Parathyroid adenoma (tissue), 2 donors: ENCODE data around the gene PLA2G2F.

ENCODE experiments used
- H2AFZ ChIP-seq: fragments of 300-600 bp; sonication (generic); one replicate; pipeline ENCODE4 v1.7.0; 2017; ENCODE audit warnings: antibody characterized with exemption, mild to moderate bottlenecking
- H3K27ac ChIP-seq: fragments of 300-600 bp; sonication (generic); one replicate; pipeline ENCODE4 v1.7.0; 2017
- H3K27me3 ChIP-seq: fragments of 300-600 bp; sonication (generic); one replicate; pipeline ENCODE4 v1.7.0; 2017; ENCODE audit warnings: low read length; ENCODE audit not compliant: control insufficient read depth, insufficient read depth
- H3K36me3 ChIP-seq: fragments of 300-600 bp; sonication (generic); one replicate; pipeline ENCODE4 v1.7.0; 2017; ENCODE audit warnings: low read length; ENCODE audit not compliant: control insufficient read depth, insufficient read depth
- H3K4me1 ChIP-seq: fragments of 300-600 bp; sonication (generic); one replicate; pipeline ENCODE4 v1.7.0; 2017; ENCODE audit warnings: control low read depth
- H3K4me2 ChIP-seq: fragments of 300-600 bp; sonication (generic); one replicate; pipeline ENCODE4 v1.7.0; 2017; ENCODE audit warnings: low read length
- H3K4me3 ChIP-seq: fragments of 300-600 bp; sonication (generic); one replicate; pipeline ENCODE4 v1.7.0; 2017; ENCODE audit warnings: low read depth, low read length
- H3K79me2 ChIP-seq: fragments of 300-600 bp; sonication (generic); one replicate; pipeline ENCODE4 v1.7.0; 2017; ENCODE audit warnings: control low read depth
- H3K9ac ChIP-seq: fragments of 300-600 bp; sonication (generic); one replicate; pipeline ENCODE4 v1.7.0; 2017; ENCODE audit warnings: mild to moderate bottlenecking
- H3K9me3 ChIP-seq: fragments of 300-600 bp; sonication (generic); one replicate; pipeline ENCODE4 v1.7.0; 2017; ENCODE audit warnings: low read length; ENCODE audit not compliant: control insufficient read depth
- CTCF ChIP-seq: fragments of 300-600 bp; sonication (generic); IDR thresholded peaks from one replicate; pipeline ENCODE4 v1.7.0; 2017; ENCODE audit warnings: antibody characterized with exemption, mild to moderate bottlenecking
- donor health status: primary hyperparathyroidism.

Gene PLA2G2F

GRCh38 chr1:20174937-20175666 is 36.0 kb downstream of the PLA2G2F start:
- Histone ChIP-seq H3K27me3 (no peaks in the 10 kb centered on the region), H3K27ac (no peak overlapping the region), H3K4me1 (no peaks in the 10 kb centered on the region), H3K36me3 (no peaks in the 10 kb centered on the region), H3K4me3 (no peak overlapping the region), H3K79me2 (no peaks in the 10 kb centered on the region), H3K4me2 (no peak overlapping the region), H2AFZ (no peak overlapping the region), H3K9me3 (no peaks in the 10 kb centered on the region), H3K9ac (no peak overlapping the region)
- TF ChIP-seq CTCF: no peak

- no peak overlapping the region for H3K4me3 ChIP-seq
- H3K36me3 ChIP-seq: no peaks in the 10 kb centered on the region
- H3K27ac ChIP-seq: no peak overlapping the region
- no peaks in the 10 kb centered on the region for H3K9me3 ChIP-seq
- H3K9ac ChIP-seq: no peak overlapping the region
- H3K4me1 ChIP-seq: no peaks in the 10 kb centered on the region
- H3K79me2 ChIP-seq: no peaks in the 10 kb centered on the region
- TF ChIP-seq CTCF: no peak
- H3K27me3 ChIP-seq: no peaks in the 10 kb centered on the region
- H3K4me2 ChIP-seq: no peak overlapping the region
- H2AFZ ChIP-seq: no peak overlapping the region
Measured at GRCh38 chr1:20178634-20179370, 39.7 kb downstream of the PLA2G2F start.

- H3K4me3 ChIP-seq: no peak overlapping the region
- no peaks in the 10 kb centered on the region for H3K4me1 ChIP-seq
- H3K27me3 ChIP-seq: no peaks in the 10 kb centered on the region
- no peak overlapping the region for H3K9ac ChIP-seq
- no peaks in the 10 kb centered on the region for H3K9me3 ChIP-seq
- TF ChIP-seq CTCF: no peak
- H3K4me2 ChIP-seq: no peak overlapping the region
- H2AFZ ChIP-seq: no peak overlapping the region
- no peaks in the 10 kb centered on the region for H3K79me2 ChIP-seq
- H3K27ac ChIP-seq: no peak overlapping the region
- H3K36me3 ChIP-seq: no peaks in the 10 kb centered on the region
Measured at GRCh38 chr1:20179371-20180128, 40.4 kb downstream of the PLA2G2F start.

- TF ChIP-seq CTCF: no peak
- no peak overlapping the region for H3K9ac ChIP-seq
- no peak overlapping the region for H3K4me3 ChIP-seq
- H3K4me2 ChIP-seq: no peak overlapping the region
- no peaks in the 10 kb centered on the region for H3K9me3 ChIP-seq
- no peak overlapping the region for H2AFZ ChIP-seq
- no peaks in the 10 kb centered on the region for H3K36me3 ChIP-seq
- H3K4me1 ChIP-seq: no peaks in the 10 kb centered on the region
- no peak overlapping the region for H3K27ac ChIP-seq
- no peaks in the 10 kb centered on the region for H3K27me3 ChIP-seq
- H3K79me2 ChIP-seq: no peaks in the 10 kb centered on the region
Measured at GRCh38 chr1:20180129-20180843, 41.2 kb downstream of the PLA2G2F start.
